Kidney (tissue), 14 donors: ENCODE measurements around the gene NCKAP5. TPM values are rescaled to one million over a fixed set of nuclear protein-coding genes. Genes with fewer than 3 reads are reported as not detected.

Experiments
- DNase-seq, 5 donors: peaks; one replicate each; pipeline ENCODE4 v3.0.0-alpha.2; 2013 to 2020
- FAIRE-seq: peaks from 2 replicates; lab custom pipeline; 2012; peaks lifted over from hg19 to GRCh38; lab: Jason Lieb, UNC
- H3K27ac ChIP-seq, 2 donors: one replicate each; pipeline ENCODE4 v1.7.0; 2013; ENCODE audit warnings: low read depth in 2 of 2, low read length in 2 of 2, inconsistent platforms in 1 of 2
- H3K27me3 ChIP-seq: one replicate; pipeline ENCODE4 v1.7.1; 2013; ENCODE audit warnings: low read length, inconsistent platforms; ENCODE audit not compliant: control insufficient read depth, insufficient read depth
- H3K36me3 ChIP-seq, 3 donors: one replicate each; pipeline versions ENCODE4 v1.7.0 to v1.7.1; 2013; ENCODE audit warnings: low read length in 3 of 3, control low read depth in 1 of 3, inconsistent platforms in 1 of 3; ENCODE audit not compliant: insufficient read depth in 3 of 3, control insufficient read depth in 2 of 3
- H3K4me1 ChIP-seq, 3 donors: one replicate each; pipeline versions ENCODE4 v1.7.0 to v1.7.1; 2013; ENCODE audit warnings: low read length in 3 of 3, inconsistent platforms in 1 of 3, low read depth in 1 of 3; ENCODE audit not compliant: control insufficient read depth in 2 of 3, insufficient read depth in 2 of 3
- H3K4me3 ChIP-seq, 3 donors: one replicate each; pipeline versions ENCODE4 v1.7.0 to v1.8.1; 2013; ENCODE audit warnings: low read length in 3 of 3, control low read depth in 1 of 3, inconsistent platforms in 1 of 3
- H3K9ac ChIP-seq, 3 donors: one replicate each; pipeline versions ENCODE4 v1.7.0 to v1.7.1; 2013; ENCODE audit warnings: low read length in 3 of 3, control low read depth in 1 of 3, inconsistent platforms in 1 of 3
- H3K9me3 ChIP-seq, 3 donors: one replicate each; pipeline versions ENCODE4 v1.7.0 to v1.7.1; 2013; ENCODE audit warnings: low read length in 3 of 3, control low read depth in 1 of 3, inconsistent platforms in 1 of 3; ENCODE audit not compliant: control insufficient read depth in 2 of 3, insufficient read depth in 1 of 3
- CTCF ChIP-seq: IDR thresholded peaks from 3 replicates; pipeline ENCODE4 v1.5.1; 2012; ENCODE audit warnings: mild to moderate bottlenecking, moderate library complexity, borderline replicate concordance; ENCODE audit not compliant: insufficient read depth; ENCODE audit errors: extremely low read depth
- intact Hi-C: fragments of 100-400 bp; cut with DNase I; formaldehyde crosslinking; loops from one replicate; pipeline ENCODE4 v1.11.1; 2022
- polyA plus RNA-seq: library from polyadenylated mRNA; stranded (reverse); fragments of 350-450 nt; fragmentation: Illumina TruSeq; extraction: RNeasy Lipid Tissue Mini Kit (QIAGEN cat#74804); gene quantifications from one replicate; pipeline ENCODE4 v1.2.3, GENCODE V29; 2014; ENCODE audit warnings: low read depth, low replicate concordance; ENCODE audit not compliant: insufficient read depth
- total RNA-seq: library from RNA; stranded (reverse); fragmentation: NEBNext Ultra II Directional; extraction: Animal tissue kit (Norgen Biotek cat#: 25700); gene quantifications from one replicate; pipeline ENCODE4 v1.2.1, GENCODE V29; 2021
- donor health status: control.
- donor health status: control.
- donor health status: control.
- donor health status: control.
- donor health status: control.
- donor health status: DM: yes; HTN: yes; CAD: no.
- donor health status: Normal renal cell carcinoma (clear cell type).

The NCKAP5 gene
- total and polyA plus RNA-seq, 2 donors from 2014 or later, result 1.8 to 2.9 TPM

GRCh38 chr2:133483181-133483580 is 85.1 kb downstream of the NCKAP5 start:
- Histone ChIP-seq H3K4me1 (peaks cover 0 to 4% (median 3%) of the 10 kb centered on the region in 3 donors), H3K27ac (no peak overlapping the region), H3K4me3 (no peak overlapping the region), H3K36me3 (no peaks in the 10 kb centered on the region), H3K9me3 (no peaks in the 10 kb centered on the region), H3K27me3 (no peaks in the 10 kb centered on the region), H3K9ac (no peak overlapping the region)
- no peak for FAIRE-seq
- no peak for DNase-seq
- intact Hi-C loops, result no loop called here
- TF ChIP-seq CTCF, result no peak

GRCh38 chr2:133480707-133481429 is 87.4 kb downstream of the NCKAP5 start:
- no peak overlapping the region for H3K4me3 ChIP-seq
- peaks cover 0 to 2% (median 0%) of the 10 kb centered on the region in 3 donors for H3K4me1 ChIP-seq

GRCh38 chr2:133477616-133477990 is 90.7 kb downstream of the NCKAP5 start:
- no peaks in the 10 kb centered on the region for H3K27me3 ChIP-seq
- H3K4me3 ChIP-seq, result no peak overlapping the region
- DNase-seq (no peak), FAIRE-seq (no peak)
- intact Hi-C loops, result no loop called here
- TF ChIP-seq CTCF, result no peak
- peaks cover 0 to 2% (median 0%) of the 10 kb centered on the region in 3 donors for H3K4me1 ChIP-seq
- no peak overlapping the region for H3K9ac ChIP-seq
- no peak overlapping the region for H3K27ac ChIP-seq
- H3K9me3 ChIP-seq, result no peaks in the 10 kb centered on the region
- no peaks in the 10 kb centered on the region for H3K36me3 ChIP-seq

More at GRCh38 chr2:133480707-133481429, 87.4 kb downstream of the NCKAP5 start:
- DNase-seq, result no peak
- no peak for FAIRE-seq
- Histone ChIP-seq H3K36me3 (no peaks in the 10 kb centered on the region), H3K9me3 (no peaks in the 10 kb centered on the region), H3K27ac (no peak overlapping the region), H3K9ac (no peak overlapping the region), H3K27me3 (no peaks in the 10 kb centered on the region)
- intact Hi-C loops, result no loop called here
- no peak for TF ChIP-seq CTCF
